ENCODE data around the gene PRKAG1.

The PRKAG1 gene

GRCh38 chr12:49049566-49050224 is 31.1 kb upstream of the PRKAG1 start:
- no peak for DNase-seq

DNA sequence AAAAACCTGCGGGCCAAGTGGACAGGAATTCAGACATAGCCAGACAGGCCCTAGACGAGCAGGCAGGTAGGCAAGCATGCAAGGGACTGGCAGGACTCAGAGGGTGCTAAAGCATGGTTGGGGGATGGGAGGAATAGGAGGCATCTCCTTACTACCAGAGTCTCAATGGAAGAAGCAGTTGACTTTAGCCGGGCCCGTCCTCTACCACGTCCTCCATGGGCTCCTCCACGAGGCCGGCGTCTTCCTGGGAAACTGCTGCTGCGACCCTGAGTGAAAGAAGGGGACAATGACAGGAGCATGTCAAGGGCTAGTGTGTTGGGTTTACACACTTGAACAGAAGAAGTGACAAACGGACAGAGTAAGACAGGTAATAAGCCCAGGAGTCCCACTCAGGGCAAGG is 30.4 kb upstream of the PRKAG1 start:
- DNase-seq: no peak

DNA sequence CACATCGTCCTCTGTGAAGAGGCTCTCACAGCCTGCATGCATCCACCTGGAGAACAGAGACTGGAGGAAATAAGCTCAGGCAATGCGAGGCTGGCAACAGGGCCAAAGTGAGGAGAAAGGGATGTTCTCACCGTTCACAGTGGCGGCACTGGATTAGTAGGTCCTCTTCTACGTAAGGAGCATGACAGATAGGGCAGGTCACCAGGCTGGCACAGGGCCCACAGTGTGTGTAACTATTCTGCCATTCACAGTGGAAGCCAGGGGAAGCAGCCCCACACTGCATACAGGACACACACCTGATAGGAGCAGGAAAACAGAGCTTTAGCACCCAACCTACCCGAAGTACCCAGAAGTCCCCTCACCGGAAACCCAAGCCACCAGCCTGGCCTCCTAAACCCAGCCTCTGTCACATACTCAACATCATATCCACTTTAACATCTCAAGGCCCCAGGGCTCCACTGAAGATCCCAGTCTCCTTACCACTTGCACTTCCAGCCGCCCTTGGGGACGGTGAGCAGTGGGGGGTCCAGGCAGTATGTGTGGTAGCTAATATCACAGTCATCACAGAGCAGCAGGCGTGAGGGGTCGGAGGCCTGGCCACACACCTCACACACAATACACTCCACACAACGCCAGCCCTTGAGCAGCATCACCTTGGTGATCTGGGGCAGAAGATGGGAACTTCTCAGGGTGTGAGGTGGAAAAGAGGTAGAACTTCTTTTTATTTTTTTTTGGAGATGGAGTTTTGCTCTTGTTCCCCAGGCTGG is 27.7 kb upstream of the PRKAG1 start:
- no peak for DNase-seq

DNA sequence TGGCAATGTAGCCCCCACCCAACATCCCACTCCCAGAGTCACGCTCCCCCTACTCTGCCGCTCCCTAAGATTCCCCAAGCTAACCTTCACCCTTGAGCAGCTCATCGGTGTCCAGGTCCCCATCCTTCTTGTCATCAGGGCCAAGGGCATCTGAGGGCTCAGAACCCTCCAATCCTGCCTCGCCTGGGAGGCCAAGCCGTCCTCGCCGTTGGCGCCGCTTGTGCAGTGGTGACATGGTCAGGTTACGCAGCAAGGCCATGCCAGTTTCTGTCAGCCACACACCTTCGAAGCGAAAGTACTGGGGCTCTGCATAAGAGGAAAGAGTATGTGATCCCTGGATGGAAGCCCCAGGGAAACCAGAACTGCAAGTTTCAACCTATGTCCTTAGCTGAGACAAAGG is 26.1 kb upstream of the PRKAG1 start:
- DNase-seq: no peak

DNA sequence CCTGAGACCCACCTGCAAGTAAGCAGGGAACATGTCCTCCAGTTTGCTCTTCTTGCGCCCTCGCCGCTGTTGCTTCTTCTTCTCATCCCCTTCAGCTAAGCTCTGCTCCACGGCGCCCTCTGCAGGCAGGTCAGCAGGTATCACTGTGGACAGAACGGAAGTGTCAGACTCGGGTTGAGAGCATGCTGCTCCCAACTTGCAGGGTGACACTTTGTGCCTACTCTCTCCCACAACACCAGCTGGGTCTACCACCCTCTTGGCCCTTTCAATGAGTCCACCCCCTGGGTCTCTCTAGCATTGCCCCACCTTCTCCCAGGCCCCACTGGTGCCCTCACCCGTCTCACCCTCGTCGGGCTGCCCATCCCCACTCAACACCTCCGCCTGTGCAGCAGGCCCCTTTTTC is 25.3 kb upstream of the PRKAG1 start:
- peak; percentile 76 for DNase-seq

DNA sequence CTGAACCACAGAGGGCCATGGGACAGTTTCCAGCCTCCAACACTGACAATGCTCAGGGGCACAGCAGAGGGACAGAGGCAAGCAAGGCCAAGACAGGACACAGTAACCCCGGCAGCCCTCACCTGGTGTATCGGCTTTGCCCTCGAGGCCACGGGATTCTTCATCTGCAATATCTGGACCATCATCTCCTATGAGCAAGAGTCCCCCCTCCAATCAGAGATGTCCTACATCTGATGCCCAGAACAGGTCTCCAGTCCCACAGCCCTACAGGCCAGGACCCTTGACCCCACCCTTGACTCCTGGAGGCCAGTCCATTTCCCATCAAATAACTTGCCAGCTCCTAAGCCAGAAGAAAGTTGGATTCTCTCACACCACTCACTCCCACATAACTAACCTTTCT is 24.7 kb upstream of the PRKAG1 start:
- no peak for DNase-seq

DNA sequence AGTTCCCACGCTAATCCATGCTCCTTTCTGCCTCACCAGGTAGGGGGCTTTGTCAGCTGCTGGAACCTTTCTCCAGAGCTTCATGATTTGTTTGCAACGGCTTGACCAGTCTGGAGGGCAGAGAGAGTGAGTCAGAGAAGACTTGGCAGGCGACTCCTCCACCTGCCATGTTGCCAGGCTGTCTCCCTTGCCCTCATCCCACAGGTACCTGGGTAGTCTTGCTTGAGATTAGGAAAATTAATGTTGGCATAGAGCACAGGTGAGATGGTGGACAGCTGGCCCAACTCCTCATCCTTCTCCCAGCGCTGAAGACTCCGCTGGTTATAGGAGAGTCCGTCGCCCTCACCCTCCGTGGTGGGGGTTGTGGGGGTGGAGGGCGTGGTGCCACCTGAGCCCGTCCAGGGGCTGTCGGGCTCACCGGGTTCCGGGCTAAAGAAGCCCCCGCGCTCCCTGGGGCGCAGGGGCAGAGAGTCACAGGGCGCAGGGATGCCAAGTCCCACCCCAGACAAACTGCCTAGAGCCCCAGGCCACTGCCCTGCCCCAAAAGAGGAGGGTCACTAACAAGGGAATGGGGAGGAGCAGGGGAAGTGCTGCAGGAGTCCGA is 23.4 kb upstream of the PRKAG1 start:
- DNase-seq: no peak

DNA sequence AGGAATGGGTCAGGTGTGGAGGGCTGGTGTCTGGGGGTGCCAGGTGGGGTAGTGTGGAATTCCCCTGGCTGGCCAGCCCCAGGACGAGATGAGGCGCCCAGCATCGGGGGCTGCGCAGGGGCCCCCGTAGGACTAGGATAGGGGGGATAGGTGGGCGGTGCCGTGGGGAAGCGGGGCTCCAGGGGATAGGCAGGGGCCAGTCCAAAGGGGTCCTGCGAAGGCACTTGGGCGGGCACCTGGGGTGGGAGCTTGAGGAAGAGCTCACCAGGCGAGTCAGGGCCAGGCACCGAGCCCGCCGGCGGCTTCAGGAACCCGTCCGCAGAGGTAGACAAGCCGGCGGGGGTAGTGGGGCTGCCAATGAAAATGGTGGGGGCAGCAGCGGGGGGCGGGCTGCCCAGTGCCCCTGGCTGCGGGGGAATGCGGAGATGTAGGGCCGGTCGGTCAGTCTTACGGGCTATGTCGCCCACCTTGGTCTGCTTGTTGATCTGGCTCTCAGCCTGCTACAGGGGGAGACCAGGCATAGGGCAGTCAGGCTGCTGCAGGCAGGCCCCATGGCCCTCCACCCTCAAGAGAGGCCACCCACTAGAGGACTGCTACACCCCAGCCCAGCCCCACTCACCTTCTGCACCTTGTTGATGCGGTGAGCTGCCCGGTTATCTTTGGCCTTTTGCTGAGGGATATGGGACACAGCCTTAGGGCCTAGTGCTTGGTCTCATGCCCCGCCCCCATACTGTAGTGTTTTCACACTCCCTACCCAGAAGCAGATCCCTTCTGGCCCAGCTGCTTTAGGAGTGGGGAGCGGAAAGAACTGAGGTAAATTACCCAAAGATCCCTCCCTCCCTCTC is 22.7 kb upstream of the PRKAG1 start:
- no peak for DNase-seq

DNA sequence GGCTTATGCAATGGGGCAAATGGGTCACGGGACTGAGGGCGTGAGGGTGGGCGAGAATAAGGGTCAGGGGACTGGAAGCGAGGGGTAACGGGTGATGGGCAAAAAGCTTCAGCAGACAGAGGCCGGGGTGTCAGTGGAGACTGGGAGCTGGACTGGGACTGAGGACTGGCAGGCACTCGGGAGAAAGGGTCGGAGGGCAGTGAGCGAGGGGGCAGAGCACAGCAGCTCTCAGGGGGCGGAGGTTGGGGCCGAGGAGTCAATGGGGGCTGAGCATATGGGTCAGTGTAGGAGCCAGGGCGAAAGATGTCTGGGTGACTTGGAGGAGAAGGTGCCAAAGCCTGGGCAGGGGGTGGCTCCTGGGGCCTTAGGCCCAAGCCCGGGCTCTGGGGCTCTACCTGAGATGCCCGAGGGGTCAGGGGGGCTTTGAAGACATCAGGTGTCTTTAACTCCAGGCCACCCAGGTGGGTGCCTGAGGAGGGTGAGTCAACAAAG is 21.8 kb upstream of the PRKAG1 start:
- DNase-seq: no peak

- no peak for DNase-seq
These were observed 21.1 kb upstream of the PRKAG1 start for GRCh38 chr12:49039421-49040363.

DNA sequence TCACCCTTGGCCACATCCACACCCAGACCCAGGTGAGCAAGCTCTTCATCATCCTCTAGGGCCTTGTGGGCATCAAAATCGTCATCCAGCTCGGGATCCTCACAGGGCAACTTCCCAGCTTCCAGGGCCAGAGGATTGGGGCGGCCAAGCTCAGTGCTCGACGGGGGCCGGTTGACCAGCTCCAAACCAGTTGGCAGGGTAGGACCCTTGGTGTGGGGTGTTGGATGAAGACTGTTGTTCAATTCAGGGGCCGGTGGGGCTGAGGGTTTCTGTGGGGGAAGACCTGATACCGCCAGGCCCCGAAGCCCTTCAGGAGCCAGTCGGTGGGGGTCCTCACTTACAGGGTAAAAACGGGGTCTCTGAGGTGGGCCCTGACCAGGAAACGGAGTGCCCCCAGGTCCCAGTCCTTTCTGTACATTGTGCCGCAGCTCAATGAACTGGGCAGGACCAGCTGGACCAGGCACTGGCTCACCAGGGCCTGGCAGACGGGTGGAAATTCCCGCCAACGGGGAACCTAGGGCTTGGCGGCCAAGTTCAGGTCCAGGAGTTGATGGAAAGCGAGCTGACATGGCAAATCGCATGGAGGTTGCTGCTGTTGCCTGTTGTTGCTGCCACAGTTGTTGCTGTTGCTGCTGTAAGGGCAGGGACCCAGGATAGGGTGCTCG is 19.8 kb upstream of the PRKAG1 start:
- DNase-seq: no peak

GRCh38 chr12:49037947-49038237 is 19.3 kb upstream of the PRKAG1 start:
- DNase-seq: no peak

DNA sequence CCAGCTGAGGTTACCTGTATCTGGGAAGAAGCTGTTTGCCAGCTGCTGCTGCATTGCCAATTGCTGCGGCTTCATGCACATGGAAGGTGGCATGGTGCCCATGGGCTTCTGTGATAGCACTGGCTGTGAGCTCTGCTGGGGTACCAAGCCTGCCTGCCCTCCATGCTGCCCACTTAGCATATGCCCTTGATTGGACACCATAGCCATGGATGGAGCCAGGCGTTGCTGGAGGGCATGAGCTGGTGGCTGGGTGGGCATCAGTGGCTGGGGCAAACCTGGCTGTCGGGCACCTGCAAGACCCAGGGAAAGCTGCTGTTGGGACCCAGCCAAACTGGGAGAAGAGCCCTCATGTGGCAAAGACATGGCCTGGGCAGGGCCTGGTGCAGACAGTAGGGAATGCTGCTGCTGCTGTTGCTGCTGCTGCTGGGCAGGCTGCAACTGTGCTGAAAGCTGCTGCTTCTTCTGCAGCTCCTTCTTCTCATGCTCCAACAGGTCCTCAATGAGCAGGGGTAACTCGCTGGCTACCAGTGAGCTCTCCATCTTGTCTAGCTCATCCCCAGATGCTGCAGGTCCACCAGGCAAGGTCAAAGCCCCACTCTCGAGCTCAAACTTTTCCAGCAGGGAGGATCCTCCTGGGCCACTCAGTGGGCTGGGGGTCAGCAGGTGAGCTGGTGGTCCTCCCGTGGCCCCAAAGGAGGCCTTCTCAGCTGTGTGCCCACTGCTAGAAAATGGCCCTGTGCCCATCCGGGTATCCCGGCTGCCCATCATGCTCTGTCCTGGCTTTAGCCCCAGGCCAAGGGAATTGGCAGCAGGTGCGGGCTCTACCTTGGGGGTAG is 18.8 kb upstream of the PRKAG1 start:
- DNase-seq: no peak

DNA sequence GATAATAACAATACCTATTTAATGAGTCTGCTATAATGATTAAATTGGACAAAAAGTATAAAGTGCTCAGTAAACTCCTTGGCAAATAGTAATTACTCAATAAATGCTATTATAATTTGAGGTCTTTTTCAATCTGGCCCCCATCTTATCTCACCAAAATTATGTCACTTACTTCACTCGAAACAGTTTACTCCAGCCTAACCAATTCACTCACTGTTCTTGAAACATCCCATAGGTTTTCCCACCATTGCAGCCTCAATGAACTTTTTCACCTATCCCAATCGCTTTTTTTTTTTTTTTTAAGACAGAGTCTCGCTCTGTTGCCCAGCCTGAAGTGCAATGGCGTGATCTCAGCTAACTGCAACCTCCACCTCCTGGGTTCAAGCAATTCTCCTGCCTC is 17.5 kb upstream of the PRKAG1 start:
- DNase-seq: no peak

DNA sequence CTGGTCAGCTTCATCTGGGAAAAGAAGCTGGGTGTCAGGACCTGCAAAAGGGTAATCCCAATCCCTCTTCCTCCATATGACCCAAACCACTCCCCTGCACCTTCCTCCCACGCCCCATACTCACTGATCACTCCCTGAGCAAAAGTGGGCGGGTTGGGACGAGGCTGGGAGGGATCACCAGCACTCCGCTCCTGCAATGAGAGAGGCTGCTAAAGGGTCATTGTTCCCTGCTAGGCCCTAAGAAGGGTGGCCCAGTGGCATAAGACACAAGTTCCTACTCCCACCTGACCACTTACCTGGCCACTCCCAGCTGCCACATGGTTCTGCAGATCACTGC is 15.7 kb upstream of the PRKAG1 start:
- no peak for DNase-seq

DNA sequence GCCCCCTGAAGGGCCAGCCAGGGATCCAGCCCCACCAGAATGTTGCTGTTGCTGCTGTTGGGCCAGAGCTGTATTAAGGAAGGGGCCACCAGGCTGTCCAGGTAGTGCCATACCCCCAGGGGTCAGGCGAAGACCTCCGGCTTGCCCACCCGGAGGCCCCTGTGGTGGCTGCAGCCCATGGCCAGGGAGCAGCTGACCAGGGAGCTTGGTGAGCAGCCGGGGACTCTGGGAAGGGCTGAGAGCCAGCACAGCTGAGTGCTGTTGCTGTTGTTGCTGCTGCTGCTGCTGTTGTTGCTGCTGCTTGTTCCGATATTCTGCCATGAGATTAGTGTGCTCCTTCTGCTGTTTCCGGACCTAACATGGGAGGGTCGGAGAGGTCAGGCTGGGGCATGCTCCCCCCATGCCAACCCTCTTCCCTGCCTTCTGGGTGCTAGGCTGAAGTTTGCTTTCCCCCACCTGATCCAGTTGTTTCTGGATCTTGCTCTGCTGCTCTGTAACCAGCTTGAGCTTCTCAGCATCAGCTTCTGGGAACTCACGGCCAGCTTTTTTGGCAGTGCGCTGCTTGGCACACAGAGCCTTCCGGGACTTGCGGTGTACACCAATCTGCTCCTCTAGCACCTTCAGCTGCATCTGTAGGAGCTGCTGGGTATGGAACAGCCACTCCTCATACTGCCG is 15.2 kb upstream of the PRKAG1 start:
- DNase-seq: no peak

- DNase-seq: no peak
These were observed 14.3 kb upstream of the PRKAG1 start for GRCh38 chr12:49032679-49033447.

- no peak for DNase-seq
These were observed 13.7 kb upstream of the PRKAG1 start for GRCh38 chr12:49032276-49032675.

DNA sequence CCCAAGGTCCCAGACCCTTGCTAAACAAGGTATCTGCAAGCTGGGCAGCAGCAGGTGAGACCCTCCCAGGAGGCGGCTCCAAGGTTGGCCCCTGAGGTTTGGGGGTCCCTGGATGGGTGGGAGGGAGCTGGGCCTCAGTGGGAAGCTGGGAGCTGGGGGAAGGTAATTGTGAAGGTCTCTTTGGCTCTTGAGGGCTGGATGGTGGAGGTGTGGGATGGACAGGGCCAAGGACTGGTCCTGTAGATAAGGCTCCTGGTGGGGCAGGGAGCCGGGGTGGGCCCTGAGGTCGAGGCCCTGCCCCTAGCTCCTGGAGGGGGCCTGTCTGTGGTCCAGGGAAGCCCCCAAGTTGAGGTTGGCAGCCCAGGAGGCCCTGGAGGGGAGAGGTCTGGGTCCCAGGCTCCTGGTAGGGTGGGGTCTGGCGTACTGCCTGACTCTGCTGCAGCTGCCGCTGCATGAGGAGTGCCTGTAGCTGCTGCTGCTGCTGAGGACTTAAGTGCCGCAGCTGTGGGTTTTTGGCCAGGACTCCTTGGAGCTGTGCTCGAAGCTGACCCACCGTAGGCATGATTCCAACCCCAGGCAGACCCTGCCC is 13.1 kb upstream of the PRKAG1 start:
- DNase-seq: no peak

All from stimulated activated CD4-positive, alpha-beta T cell treated with anti-CD3 and anti-CD28 coated beads, Interleukin-12 subunit alpha, Interleukin-12 subunit beta, amount 100 ng/mL, for 4 hours (primary cell).